Peyer's patch (tissue), 4 donors: ENCODE data around the gene TINCR. TPM values are rescaled to one million over a fixed set of nuclear protein-coding genes. Genes with fewer than 3 reads are reported as not detected.

Experiments
- DNase-seq, 3 donors: peaks; one replicate each; pipeline ENCODE4 v3.0.0-alpha.2; 2017 to 2019
- H3K27ac ChIP-seq, 4 donors: fragments of 200-600 bp; sonication (generic); one replicate each; pipeline ENCODE4 v1.5.1; 2016 to 2019
- H3K27me3 ChIP-seq, 2 donors: fragments of 200-600 bp; sonication (generic); one replicate each; pipeline ENCODE4 v1.5.1; 2019
- H3K36me3 ChIP-seq, 3 donors: fragments of 200-600 bp; sonication (generic); one replicate each; pipeline ENCODE4 v1.5.1; 2016 to 2019
- H3K4me1 ChIP-seq, 4 donors: fragments of 200-600 bp; sonication (generic); one replicate each; pipeline ENCODE4 v1.5.1; 2016 to 2019
- H3K4me3 ChIP-seq, 4 donors: fragments of 200-600 bp; sonication (generic); 1 replicate in 3 of 4; 2 replicates in 1 of 4; pipeline ENCODE4 v1.5.1; 2016 to 2019; ENCODE audit warnings: mild to moderate bottlenecking in 1 of 4
- H3K9me3 ChIP-seq, 4 donors: fragments of 200-600 bp; sonication (generic); one replicate each; pipeline ENCODE4 v1.5.1; 2016 to 2019; ENCODE audit warnings: mild to moderate bottlenecking in 1 of 4
- POLR2A ChIP-seq, 2 donors: fragments of 450-650 bp; IDR thresholded peaks; one replicate each; pipeline ENCODE4 v1.5.1; 2017; ENCODE audit warnings: antibody characterized with exemption in 2 of 2, mild to moderate bottlenecking in 2 of 2, moderate library complexity in 2 of 2
- total RNA-seq, 4 donors: library from RNA; depleted of rRNA; stranded (reverse); fragments of >200 nt; gene quantifications; one replicate each; pipeline ENCODE4 v1.1.0, GENCODE V29; 2016
- TF ChIP-seq, protein P1 (sequence below), 6 experiments: fragments of 450-650 bp in 4 of 6; fragments of 200-600 bp in 2 of 6; sonication (generic) in 1 of 6; IDR thresholded peaks; one replicate each; pipeline ENCODE4 v1.5.1; 2017 to 2019; ENCODE audit warnings: antibody characterized with exemption in 6 of 6, mild to moderate bottlenecking in 3 of 6, moderate library complexity in 1 of 6

The TINCR gene
- total RNA-seq, 4 donors from 2014 or later = 0.67 to 2.6 (median 1.2) TPM; not detected in 1

DNA sequence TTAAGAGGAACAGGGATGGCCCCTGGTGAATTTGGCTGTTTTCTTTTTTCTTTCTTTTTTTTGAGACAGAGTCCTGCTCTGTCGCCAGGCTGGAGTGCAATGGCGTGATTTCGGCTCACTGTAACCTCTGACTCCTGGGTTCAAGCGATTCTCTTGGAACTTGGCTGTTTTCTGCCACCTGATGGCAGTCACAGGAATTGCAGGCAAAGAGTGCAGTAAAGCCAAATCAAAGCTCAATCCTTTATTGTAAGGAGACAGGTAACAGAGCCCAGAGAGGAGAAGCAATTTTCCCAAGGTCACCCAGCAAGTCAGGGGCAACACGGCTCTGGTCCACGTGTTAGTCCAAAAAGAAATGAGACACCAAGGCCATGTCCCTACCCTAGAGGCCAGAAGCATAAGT is 6.2 kb downstream of the TINCR start:
- no peak overlapping the region for H3K4me3 ChIP-seq
- DNase-seq = no peak
- no peaks in the 10 kb centered on the region for H3K27me3 ChIP-seq
- no peaks in the 10 kb centered on the region for H3K4me1 ChIP-seq
- H3K36me3 ChIP-seq = no peaks in the 10 kb centered on the region
- H3K27ac ChIP-seq = no peak overlapping the region
- peaks cover 0 to 8% (median 4%) of the 10 kb centered on the region in 4 donors for H3K9me3 ChIP-seq
- no peak for TF ChIP-seq POLR2A (IDR thresholded peaks at IDR 0.05)
- TF ChIP-seq, protein P1, sequence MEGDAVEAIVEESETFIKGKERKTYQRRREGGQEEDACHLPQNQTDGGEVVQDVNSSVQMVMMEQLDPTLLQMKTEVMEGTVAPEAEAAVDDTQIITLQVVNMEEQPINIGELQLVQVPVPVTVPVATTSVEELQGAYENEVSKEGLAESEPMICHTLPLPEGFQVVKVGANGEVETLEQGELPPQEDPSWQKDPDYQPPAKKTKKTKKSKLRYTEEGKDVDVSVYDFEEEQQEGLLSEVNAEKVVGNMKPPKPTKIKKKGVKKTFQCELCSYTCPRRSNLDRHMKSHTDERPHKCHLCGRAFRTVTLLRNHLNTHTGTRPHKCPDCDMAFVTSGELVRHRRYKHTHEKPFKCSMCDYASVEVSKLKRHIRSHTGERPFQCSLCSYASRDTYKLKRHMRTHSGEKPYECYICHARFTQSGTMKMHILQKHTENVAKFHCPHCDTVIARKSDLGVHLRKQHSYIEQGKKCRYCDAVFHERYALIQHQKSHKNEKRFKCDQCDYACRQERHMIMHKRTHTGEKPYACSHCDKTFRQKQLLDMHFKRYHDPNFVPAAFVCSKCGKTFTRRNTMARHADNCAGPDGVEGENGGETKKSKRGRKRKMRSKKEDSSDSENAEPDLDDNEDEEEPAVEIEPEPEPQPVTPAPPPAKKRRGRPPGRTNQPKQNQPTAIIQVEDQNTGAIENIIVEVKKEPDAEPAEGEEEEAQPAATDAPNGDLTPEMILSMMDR (IDR thresholded peaks at IDR 0.05) = peak in 3 of 6 experiments; percentile 15 to 36 (median 33)

DNA sequence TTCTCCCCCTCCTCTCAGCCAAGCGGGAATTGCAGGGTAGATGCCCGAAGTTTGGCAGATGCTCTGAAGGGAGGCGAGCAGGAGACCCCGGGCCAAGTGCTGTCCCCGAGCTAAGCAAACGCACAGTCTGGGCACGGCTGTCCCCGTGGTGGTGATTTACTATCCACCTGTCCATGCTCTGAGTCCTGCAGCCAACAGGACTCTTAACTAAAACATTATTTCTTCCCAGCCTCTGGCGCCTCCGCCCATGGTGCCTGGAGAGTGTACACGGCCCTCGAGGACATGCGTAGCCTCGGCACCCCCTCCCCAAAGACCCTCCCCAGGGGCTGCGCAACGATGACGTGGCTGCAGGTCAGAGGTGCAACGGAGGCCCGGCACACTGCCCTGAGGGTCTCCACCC is 7.6 kb downstream of the TINCR start:
- Histone ChIP-seq H3K27me3 (no peaks in the 10 kb centered on the region), H3K36me3 (no peaks in the 10 kb centered on the region), H3K9me3 (peaks cover 0 to 8% (median 4%) of the 10 kb centered on the region in 4 donors), H3K4me1 (no peaks in the 10 kb centered on the region), H3K27ac (no peak overlapping the region), H3K4me3 (no peak overlapping the region)
- DNase-seq = no peak
- TF ChIP-seq, protein P1 (IDR thresholded peaks at IDR 0.05) = no peak
- no peak for TF ChIP-seq POLR2A (IDR thresholded peaks at IDR 0.05)

DNA sequence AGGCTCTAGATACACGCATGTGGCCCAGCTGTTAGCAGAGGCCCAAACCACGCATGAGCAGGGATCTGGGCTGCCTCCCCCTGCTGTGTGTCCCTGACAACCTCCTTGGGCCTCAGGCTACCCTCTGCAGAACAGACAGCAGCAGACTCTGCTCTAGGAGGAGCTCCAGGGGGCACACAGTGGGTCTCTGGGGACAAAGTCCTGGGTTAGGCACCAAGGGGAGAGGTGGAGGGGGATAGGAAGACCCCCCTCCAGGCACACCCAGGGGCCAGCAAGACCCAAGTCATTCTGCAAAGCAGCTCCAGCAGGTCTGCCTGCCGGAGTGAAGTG is 8.0 kb downstream of the TINCR start:
- H3K27ac ChIP-seq = no peak overlapping the region

DNA sequence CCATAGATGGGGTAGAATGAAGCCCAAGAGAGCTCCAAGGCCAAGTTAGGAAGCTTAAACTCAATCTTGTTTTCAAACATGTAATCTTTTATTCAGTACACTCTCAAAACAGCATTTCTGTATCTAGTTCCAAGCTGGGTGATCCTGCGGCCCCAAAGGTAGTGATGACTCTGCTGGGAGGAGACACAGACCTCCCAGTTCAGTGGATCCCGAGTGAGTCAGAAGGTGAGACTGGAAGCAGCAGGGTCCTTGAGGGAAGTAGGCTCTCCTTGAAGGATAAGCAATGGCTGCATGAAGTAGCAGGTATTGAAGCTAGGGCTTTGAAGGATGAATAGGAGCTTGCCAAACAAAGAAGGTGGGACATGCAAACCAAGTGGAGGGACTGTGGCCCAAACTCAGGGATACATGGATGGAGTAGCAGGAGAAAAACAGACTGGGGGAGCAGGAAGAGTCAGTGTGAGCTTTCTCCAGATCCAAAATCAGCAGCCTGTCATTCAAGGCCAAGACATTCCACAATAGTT is 9.6 kb downstream of the TINCR start:
- no peak overlapping the region for H3K4me3 ChIP-seq
- DNase-seq = no peak
- H3K9me3 ChIP-seq = peaks cover 0 to 8% (median 4%) of the 10 kb centered on the region in 4 donors
- H3K4me1 ChIP-seq = no peaks in the 10 kb centered on the region
- no peak overlapping the region for H3K27ac ChIP-seq
- H3K36me3 ChIP-seq = no peaks in the 10 kb centered on the region
- no peaks in the 10 kb centered on the region for H3K27me3 ChIP-seq
- TF ChIP-seq POLR2A (IDR thresholded peaks at IDR 0.05) = no peak

More for the DNA sequence above, 8.0 kb downstream of the TINCR start:
- H3K36me3 ChIP-seq = no peaks in the 10 kb centered on the region
- no peak overlapping the region for H3K4me3 ChIP-seq
- H3K9me3 ChIP-seq = peaks cover 0 to 8% (median 4%) of the 10 kb centered on the region in 4 donors
- no peaks in the 10 kb centered on the region for H3K27me3 ChIP-seq
- TF ChIP-seq, protein P1 (IDR thresholded peaks at IDR 0.05) = no peak
- TF ChIP-seq POLR2A (IDR thresholded peaks at IDR 0.05) = no peak
- H3K4me1 ChIP-seq = no peaks in the 10 kb centered on the region
- DNase-seq = no peak

DNA sequence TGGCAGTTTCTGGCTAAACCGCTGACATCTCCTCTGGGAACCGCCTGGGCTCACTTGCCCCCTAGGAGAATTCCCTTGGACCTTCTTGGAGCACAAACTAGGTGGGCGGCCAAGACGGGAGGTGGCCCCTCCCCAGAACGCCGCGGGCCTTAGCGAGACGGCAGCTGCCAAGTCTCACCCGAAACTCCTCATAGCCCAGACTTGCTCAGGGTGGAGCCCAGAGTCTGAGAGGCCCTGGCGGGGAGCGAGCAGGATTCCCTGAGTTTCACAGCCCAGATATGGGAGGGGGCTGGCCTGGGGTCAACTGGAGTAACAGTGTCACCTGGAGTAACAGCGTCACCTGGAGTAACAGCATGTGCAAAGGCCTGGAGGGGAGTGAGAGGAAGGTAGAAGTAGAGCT is 10.1 kb downstream of the TINCR start:
- DNase-seq = no peak
- Histone ChIP-seq H3K36me3 (no peaks in the 10 kb centered on the region), H3K27ac (no peak overlapping the region), H3K27me3 (no peaks in the 10 kb centered on the region), H3K9me3 (peaks cover 0 to 8% (median 4%) of the 10 kb centered on the region in 4 donors), H3K4me3 (no peak overlapping the region), H3K4me1 (no peaks in the 10 kb centered on the region)
- TF ChIP-seq, protein P1 (IDR thresholded peaks at IDR 0.05) = no peak
- TF ChIP-seq POLR2A (IDR thresholded peaks at IDR 0.05) = no peak

DNA sequence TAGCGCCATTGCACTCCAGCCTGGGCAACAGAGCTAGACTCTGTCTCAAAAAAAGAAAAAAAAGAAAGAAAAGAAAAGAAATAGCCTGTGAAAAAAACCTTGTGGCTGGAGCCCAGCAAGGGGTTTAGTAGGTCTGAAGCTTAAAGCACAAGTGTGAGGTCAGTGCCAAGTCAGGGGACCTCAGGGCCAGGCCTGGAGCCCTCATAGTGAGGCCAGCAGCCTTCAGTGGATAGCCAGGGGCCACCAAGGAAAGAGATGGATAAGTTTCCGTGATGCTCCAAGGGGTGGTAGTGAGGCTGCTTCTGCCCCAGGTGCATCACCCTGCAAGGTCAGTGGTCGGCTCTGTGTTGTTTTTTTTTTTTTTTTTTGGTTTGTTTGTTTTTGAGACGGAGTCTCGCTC is 12.9 kb downstream of the TINCR start:
- no peak overlapping the region for H3K27ac ChIP-seq
- H3K4me1 ChIP-seq = no peaks in the 10 kb centered on the region
- no peaks in the 10 kb centered on the region for H3K36me3 ChIP-seq
- no peaks in the 10 kb centered on the region for H3K27me3 ChIP-seq
- H3K9me3 ChIP-seq = no peaks in the 10 kb centered on the region
- H3K4me3 ChIP-seq = no peak overlapping the region
- DNase-seq = no peak
- TF ChIP-seq POLR2A (IDR thresholded peaks at IDR 0.05) = no peak
- TF ChIP-seq, protein P1 (IDR thresholded peaks at IDR 0.05) = no peak
